NB4 (cell line): ENCODE measurements around the gene TSPO.

Experiments
- DNase-seq: peaks from one replicate; pipeline ENCODE4 v3.0.0; 2010; ENCODE audit warnings: low read depth
- H3K4me3 ChIP-seq: one replicate; pipeline ENCODE4 v1.5.1; 2011; ENCODE audit warnings: mild to moderate bottlenecking, low read depth, low read length, moderate library complexity
- MYC ChIP-seq: IDR thresholded peaks from 2 replicates; pipeline ENCODE4 v1.6.1; 2011; ENCODE audit warnings: low read depth, low read length
- POLR2A ChIP-seq: IDR thresholded peaks from 2 replicates; pipeline ENCODE4 v1.6.1; 2011; ENCODE audit warnings: mild to moderate bottlenecking; ENCODE audit not compliant: insufficient read length; ENCODE audit errors: extremely low read depth
- TF ChIP-seq, protein P1 (sequence below): IDR thresholded peaks from 2 replicates; pipeline ENCODE4 v1.6.1; 2011; ENCODE audit warnings: low read depth, low read length
- TF ChIP-seq, protein P2 (sequence below): IDR thresholded peaks from one replicate; pipeline ENCODE4 v1.5.1; 2012; ENCODE audit warnings: low read depth, low read length

The TSPO gene

DNA sequence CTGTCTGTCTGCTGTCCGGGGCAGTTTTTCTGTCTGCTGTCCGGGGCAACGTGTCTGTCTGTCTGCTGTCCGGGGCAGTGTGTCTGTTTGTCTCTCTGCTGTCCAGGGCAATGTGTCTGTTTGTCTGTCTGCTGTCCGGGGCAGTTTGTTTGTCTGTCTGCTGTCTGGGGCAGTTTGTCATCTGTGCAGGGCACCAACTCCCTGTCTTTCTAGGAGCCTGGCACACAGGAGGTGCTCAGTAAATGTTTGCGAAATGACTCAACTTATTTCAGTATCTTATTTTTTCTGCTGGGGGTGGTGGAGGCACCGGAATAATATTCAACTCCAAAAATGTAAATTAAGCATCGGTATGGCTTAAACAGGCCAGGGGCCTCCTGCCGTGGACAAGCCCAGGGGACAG is 47.6 kb downstream of the TSPO start:
- H3K4me3 ChIP-seq = no peak overlapping the region
- DNase-seq = no peak
- TF ChIP-seq POLR2A (no peak), MYC (no peak)
- TF ChIP-seq, protein P1, sequence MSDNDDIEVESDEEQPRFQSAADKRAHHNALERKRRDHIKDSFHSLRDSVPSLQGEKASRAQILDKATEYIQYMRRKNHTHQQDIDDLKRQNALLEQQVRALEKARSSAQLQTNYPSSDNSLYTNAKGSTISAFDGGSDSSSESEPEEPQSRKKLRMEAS = no peak
- TF ChIP-seq, protein P2, sequence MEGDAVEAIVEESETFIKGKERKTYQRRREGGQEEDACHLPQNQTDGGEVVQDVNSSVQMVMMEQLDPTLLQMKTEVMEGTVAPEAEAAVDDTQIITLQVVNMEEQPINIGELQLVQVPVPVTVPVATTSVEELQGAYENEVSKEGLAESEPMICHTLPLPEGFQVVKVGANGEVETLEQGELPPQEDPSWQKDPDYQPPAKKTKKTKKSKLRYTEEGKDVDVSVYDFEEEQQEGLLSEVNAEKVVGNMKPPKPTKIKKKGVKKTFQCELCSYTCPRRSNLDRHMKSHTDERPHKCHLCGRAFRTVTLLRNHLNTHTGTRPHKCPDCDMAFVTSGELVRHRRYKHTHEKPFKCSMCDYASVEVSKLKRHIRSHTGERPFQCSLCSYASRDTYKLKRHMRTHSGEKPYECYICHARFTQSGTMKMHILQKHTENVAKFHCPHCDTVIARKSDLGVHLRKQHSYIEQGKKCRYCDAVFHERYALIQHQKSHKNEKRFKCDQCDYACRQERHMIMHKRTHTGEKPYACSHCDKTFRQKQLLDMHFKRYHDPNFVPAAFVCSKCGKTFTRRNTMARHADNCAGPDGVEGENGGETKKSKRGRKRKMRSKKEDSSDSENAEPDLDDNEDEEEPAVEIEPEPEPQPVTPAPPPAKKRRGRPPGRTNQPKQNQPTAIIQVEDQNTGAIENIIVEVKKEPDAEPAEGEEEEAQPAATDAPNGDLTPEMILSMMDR = no peak

DNA sequence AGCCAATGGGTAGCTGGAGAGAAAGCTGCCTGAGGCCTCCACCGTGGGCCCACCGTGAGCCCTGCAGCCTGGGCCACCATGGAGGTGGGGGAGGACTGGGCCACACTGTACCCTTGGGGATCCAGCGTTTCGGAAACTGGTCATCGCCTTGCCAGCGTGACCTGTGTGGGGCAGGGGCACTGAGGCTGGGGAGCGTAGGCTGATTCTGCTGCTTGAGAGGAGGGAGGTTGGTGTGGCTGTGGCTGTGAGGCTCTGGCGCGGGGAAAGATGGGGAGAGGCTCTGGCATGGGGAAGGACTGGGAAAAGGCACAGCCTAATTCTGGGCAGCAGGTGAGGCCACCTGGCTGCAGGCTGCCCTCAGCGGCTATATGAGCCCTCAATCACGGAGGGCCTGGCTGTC is 48.2 kb downstream of the TSPO start:
- TF ChIP-seq MYC = no peak
- TF ChIP-seq, protein P1 = no peak
- TF ChIP-seq, protein P2 = no peak
- no peak for TF ChIP-seq POLR2A
- DNase-seq = no peak
- no peak overlapping the region for H3K4me3 ChIP-seq

DNA sequence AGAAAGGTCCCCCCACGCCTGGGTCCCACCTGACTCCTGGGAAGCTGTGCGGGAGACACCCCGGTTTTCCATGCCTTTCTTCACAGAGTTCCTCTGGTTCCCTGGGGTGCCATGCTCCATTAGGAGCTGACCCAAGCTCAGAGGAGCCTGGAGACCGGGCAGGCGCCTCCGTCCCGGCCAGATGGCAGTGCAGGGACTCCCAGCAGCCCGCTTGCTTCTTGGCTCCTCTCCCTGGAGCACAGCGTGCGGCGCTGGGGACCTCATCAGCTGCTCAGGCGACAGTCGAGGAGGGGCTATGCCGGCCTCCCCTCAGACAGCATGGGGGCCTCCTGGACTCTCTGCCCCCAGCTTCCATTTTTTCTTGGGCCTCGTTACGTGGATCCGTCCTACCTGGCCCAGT is 48.7 kb downstream of the TSPO start:
- no peak overlapping the region for H3K4me3 ChIP-seq
- DNase-seq = no peak
- TF ChIP-seq POLR2A (no peak), MYC (no peak)
- TF ChIP-seq, protein P2 = no peak
- TF ChIP-seq, protein P1 = no peak

DNA sequence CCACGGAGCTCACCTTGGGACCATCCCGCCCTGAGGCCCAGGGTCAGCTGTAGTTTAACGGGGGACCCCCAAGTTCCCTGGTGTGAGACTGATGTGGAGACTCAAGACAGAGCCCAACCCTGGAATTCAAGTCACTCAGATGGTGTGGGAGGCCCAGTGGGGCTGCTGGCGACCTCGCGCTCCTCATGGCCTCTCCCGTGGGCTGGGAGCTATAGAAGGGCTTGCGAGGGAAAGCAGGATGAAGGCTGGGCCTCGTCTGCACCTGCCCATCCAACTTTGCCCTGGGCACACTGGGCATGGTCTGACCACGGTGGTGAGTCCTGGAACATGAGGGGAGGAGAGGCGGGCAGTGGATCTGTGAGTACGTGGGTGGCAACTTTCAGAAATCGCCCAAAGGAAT is 49.2 kb downstream of the TSPO start:
- DNase-seq = no peak
- no peak overlapping the region for H3K4me3 ChIP-seq
- TF ChIP-seq POLR2A (no peak), MYC (no peak)
- TF ChIP-seq, protein P2 = no peak
- TF ChIP-seq, protein P1 = no peak

DNA sequence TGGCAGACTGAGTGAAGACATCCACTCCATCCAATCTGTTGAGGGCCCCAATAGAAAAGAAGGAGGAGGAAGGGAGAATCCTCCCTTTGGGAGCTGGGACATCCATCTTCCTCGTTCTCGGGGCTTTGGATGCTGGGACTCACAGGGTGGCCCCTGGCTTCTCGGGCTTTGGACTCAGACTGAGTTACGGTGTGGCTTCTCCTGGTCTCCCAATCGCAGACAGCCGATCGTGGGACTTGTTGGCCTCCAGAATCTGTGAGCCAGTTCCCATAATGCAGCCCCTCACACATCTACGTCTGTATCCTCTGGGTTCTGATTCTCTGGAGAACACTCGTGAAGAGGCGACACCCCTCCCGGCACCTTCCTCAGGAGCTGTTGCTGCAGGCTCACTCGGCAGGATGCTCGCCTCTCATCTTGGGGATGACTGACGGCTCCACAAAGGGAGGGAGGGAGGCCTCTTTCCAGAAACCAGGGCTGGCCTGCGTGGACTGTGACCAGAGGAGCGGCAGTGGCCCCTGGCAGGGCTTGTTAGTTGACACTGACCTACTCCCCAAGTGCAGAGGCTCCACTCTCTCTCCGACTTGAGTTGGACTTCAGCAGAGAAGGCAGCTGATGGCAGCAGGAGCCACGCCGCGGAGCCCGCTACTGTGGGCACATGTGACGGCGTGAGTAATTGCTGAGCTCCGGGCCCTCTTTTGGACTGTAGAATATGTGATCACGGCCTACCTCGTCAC is 50.3 kb downstream of the TSPO start:
- H3K4me3 ChIP-seq = no peak overlapping the region
- DNase-seq = no peak
- no peak for TF ChIP-seq MYC
- TF ChIP-seq, protein P1 = no peak
- TF ChIP-seq, protein P2 = no peak
- no peak for TF ChIP-seq POLR2A
